Nucleus accumbens (tissue), 56 donors: ENCODE measurements around the gene KCNT1.

Experiments
- DNase-seq, 56 donors: peaks; one replicate each; lab custom pipeline; 2025; lab: John Stamatoyannopoulos, UW

Gene KCNT1

DNA sequence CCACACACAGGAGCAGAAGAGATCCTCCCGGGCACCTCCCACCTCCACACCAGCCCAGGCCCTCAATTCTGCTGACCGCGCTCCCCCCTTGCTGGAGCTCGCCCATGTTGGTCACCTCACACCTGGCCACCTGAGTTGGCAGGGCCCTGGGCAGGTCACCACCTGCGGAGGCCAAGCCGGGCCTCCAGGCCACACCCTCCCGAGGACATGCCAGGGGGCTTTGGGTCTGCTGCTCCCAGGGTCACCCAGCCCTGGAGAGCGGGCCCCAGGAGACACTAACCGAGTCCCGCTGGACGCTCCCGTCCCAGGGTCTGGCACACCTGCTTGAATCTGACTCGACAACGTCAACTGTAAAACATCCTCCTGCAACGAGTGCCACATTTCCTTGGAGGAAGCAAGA, 4.8 kb upstream of the KCNT1 start:
- DNase-seq = no peak

DNA sequence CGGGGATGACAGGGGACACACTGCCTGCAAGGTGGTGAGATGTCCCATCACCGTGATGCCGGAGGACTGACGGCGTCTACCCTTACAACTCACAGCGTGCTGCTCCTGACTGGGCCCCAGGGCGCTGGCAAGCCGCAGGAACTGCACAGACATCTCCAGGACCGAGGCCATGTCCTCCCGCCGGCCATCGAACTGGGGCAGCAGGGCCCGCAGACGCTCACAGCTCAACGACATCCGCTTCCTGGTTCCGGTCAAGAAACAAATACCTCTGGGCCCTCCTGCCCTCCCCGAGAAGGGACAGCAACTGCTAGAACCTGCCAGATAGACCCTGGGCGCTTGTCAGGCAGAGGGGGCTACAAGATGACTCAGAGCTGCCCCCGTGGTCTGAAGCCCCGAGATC, 3.7 kb upstream of the KCNT1 start:
- no peak for DNase-seq

DNA sequence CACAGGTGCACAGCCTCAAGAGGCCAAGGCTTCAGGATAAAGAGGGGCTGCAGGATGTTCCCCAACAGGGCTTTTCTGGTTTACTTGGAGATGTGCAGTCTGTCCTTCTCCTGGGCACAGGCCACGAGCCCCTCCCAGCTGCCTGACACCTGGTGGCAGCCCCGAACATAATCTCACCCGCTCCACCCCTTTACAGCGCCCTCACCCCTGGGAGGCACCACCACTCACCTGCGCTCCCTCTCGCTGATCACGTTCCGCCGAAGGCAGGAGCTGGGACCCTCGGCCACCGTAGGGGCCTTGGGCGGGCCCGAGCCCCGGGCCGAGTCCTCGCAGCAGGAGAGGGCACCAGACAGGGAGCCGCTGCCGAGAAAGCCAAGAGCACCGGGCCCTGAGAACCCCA, 3.2 kb upstream of the KCNT1 start:
- DNase-seq = no peak

DNA sequence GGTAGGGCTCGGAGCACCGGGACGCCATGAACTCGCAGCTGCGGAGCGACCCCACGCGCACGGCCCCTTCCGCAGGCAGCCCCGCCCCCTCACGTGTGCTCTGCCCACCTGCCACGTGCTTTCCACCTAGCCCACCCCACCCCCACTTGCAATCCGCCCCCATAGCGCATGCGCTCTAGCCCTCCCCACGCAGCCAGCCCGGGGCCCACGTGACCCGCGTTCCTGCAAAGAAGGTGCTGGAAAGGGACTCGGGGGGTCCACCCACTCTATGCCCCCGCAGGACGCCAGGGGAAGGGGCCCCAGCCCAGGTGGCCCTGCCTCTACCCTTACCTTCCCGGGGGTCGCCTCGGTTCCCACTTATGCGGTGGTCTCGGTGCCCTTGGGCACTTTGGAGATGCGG, 2.5 kb upstream of the KCNT1 start, which contains the start of gene SOHLH1:
TSS of gene SOHLH1 (minus strand) at position 42 of the 400 bp plus-strand sequence. CDS start at position 28, 14 bp downstream.
- DNase-seq = no peak

DNA sequence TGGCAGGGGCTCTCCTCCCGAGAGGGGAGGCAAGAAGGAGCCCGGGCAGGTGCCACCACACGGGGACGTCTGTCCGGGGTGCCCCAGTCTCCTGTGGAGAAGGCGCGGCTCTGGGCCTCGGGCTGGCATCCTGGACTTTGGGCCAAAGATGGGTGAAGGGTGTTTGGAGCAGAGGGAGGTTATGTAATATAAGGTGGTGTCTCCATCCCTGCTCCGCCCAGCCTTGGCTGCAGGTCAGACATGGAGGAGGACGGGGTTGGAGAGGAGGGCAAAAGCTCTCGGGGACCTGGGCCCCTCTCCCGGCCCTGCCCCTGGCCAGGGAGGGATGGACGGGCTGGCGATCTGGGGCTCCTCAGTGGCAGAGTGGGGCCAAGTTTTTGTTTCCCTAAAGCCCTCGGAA, 1.5 kb upstream of the KCNT1 start:
- DNase-seq = no peak

DNA sequence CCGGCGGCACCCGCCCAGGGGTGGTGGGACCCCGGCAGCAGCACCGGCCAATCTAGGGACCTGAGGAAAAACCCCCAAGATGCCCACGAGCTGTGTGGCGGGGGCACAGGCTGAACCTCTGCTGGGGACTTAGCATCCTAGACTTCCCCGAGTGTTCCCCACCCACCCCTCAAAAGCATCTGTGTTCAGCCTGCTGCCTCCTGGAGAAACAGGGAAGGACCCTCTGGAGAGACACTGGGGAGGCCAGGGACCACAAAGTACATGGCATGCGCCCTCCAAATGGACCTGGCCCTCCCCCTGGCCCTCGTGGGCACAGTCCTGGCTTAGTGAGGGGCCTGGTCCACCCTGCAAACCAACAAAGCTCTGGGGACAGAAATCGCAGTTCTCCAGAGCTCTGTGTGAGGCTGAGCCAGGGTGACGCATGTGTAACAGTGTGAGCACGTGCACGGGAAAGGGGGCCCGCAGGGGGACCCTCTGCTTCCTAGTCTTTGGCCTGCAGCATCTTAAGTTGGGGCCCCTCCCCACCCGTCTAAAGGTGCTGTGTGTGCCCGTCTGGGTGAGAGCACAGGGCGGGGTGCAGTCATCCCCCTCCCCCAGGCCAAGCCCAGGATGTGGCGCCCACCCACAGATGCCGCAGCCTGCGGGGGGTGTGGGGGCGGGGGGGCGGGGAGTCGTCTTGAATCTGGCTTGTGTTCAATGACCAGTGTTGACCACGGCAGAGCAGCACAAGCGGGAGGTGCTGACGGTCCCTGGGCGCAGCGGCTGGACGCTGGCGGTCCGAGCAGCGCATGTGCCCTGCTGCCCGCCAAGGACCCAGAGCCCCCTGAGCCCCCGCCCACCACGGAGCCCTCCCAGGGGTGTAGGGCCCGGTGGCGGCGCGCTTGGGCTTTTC, 672 bp upstream of the KCNT1 start:
- peak in 1 of 56 donors; percentile 72 for DNase-seq

DNA sequence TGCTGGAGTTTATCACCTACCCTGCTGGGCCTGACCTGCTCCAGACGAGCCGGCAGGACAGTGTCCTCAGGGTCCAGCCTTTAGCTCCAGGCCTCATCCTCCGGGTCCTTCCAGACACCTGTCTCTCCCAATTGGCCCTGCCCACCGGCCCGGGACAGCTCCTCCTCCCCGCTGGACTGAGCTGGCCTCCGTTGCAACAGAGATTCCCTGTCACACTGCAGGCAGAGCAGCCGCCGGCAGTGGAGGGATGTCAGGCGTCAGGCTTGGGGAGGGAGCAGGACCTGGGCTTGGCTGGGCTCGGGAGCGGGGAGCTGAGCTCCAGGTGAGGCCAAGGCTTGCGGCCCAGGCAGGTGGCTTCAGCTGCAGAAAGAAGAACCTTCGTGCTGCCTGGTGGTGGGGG, 1.7 kb downstream of the KCNT1 start:
- DNase-seq = no peak

DNA sequence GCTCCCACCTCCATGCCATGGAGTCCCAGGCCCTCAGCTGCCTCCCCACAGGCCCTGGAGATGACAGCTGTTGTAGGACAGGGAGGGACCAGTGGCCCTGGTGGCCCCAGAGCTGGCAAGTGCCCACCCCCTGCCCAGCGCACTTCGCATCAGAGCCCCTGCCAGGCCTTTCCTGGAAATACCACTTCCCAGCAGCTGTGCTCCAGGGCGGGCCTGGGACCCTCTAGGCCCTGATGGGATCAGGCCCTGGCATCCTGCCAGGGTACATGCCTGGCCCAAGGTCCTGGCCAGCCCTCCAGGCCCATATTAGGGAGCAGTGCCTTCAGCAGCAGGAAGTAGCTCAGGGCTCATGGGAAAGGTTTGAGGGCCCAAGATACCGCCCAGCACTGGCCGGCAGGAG, 2.5 kb downstream of the KCNT1 start:
- no peak for DNase-seq

DNA sequence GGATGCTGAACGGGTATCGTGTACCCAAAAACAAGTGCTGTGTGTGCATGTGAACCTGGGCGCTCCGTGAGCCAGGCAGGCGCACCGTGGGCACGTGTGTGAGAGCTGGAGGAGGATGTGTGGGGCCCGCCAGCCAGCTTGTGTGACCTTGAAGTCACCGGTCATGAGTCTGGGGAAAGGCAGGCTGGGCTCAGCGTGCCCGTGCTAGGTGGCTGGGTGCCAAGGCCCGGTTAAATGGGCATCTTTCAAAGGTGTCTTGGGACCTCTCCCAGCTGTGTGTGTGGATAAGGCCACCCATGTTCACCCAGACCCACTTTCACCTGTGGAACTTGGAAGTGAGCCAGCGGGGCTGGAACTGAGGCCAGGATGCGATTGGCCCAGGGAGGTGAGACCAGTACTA, 3.4 kb downstream of the KCNT1 start:
- no peak for DNase-seq

DNA sequence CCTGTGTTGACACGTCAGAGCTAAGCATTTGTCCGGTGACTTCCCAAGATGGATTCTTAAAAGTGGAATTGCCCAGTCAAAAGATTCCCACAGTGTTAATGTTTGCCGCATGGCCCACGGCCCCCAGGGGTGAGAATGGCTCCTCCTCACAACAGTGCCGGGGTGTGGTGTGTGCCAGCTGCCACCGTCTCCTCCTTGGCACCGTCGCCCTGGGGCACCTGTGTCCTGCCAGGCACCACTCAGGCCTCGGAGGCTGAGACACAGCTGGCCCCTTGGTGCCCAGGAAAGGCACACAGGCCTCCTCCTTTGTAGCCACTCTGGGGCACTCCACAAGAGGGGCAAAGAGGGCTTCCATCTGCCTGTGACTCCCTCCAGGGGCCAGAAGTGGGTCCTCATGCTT, 4.3 kb downstream of the KCNT1 start:
- no peak for DNase-seq

DNA sequence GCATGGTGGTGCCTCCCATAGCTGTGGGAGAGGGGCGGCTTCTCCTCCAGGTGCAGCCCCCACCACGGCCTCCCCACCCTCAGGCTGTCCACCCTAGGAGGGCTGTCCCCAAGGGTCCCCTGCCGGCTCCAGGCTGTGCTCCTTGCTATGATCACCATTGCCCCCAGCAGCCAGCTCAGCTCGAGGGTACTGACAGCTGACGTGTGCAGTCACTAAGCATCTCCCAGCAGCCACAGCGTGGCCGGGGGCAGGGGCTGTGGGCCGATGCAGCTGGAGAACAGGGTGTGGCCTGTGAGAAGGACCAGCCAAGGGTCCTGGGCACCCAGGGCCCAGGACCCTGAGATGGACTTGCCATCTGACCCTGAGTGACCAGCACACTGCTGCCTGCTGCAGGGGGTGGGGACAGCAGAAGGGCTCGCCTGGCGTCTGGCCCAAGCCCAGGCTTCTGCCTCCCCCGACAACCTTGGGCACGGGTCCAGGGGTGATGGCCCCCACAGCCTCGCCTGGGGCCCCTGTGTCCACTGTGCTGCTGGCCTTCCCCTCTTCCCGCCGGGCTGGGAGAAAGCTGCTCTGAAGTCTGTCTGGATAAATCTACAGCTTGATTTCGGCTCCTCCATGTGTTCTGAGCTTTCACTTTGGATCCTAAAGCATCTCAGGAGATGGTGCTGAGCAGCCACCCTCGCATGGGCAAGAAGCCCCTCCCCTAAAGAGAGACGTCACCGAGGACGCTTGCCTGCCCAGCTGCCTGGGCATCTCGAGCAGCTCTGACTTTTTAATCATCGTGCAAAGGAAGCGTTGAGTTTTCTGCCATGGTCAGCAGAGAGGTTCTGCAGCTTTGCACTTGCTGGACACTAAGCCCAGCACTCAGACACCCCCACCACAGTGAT, 5.5 kb downstream of the KCNT1 start:
- peak in 1 of 56 donors; percentile 4 for DNase-seq

DNA sequence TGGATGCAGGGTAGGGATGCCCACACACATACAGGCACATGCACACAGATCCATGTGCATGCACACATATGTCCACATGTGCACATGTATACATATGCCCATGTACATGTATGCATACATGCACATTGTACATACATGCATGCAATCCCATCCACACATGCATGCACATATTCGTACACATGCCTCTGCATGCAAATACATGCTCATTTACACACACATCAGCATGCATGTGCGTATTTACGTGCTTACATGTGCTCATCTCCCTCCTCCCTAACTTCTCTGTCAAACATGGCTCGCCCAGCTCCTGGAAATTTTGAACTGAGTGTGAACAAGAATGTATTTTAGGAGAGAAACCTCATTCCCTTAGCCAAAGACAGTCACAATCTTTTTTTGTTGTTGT, 6.2 kb downstream of the KCNT1 start:
- DNase-seq = no peak

DNA sequence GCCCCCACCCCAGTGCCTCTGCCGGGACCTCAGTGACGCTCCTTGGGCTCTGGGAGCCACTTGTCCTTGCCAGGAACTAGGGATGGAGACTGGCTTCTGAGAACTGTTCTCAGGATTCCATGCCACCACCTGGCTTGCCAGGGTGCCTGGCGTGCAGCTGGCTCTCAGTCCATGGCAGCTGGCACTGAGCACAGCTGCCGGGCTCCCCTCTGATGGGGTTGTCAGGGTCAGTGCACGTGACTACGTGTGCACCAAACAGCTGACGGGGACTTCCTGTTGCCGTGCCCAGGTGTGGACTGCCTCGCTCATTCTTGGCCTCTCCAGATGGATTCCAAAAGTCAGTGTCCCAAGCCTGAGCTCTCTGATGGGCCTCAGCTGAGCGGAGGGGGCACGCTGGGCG, 9.4 kb downstream of the KCNT1 start:
- no peak for DNase-seq

DNA sequence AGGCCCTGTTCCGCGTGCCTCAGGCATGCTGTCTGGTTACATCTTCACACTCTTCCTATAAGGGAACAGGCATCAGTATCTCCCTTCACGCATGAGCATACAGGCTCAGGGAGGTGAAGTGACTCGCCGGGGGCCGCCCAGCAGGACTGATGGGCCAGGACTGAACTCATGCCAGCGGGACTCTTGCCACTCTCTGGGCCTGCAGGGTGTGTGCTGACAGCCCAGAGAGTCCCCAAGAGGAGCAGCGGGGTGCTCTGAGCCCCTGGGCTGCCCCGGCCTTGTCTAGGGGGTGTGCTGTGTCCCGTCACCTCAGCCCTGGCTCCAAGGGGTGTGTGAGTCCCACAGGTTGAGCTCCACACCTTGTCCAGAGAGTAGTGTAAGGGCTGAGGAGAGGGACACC, 9.9 kb downstream of the KCNT1 start:
- DNase-seq = no peak

DNA sequence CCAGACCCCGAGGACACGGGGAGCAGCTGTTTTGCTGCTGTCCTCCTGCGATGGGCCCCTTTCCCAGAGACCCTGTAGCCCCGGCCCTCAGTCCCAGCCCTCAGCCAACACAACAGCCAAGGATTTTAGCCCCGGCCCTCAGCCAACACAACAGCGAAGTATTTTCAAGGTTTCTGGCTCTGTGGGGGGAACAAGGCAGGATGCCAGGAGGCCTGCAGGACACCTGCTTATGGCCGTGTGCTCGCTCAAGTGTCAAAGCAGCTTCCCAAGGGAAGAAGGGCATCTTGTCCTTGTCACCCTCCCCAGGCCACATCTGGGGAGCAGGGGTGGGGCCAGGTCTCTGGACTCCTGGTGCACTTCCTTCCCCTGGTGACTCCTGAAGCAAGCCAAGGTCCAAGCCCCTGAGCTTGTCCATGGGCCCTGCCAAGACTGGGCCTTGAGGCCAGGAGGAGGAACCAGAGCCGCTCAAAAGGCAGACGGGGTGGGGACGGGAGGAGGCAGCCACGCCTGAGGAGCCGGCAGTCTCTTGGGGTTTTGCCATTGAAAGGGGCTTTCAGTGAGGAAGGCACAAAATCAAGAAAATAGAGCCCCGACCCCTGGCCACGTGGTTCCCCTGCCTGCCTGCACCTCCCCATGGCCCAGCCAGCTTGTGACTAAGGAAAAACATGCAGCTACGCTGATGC, 10.8 kb downstream of the KCNT1 start:
- no peak for DNase-seq

DNA sequence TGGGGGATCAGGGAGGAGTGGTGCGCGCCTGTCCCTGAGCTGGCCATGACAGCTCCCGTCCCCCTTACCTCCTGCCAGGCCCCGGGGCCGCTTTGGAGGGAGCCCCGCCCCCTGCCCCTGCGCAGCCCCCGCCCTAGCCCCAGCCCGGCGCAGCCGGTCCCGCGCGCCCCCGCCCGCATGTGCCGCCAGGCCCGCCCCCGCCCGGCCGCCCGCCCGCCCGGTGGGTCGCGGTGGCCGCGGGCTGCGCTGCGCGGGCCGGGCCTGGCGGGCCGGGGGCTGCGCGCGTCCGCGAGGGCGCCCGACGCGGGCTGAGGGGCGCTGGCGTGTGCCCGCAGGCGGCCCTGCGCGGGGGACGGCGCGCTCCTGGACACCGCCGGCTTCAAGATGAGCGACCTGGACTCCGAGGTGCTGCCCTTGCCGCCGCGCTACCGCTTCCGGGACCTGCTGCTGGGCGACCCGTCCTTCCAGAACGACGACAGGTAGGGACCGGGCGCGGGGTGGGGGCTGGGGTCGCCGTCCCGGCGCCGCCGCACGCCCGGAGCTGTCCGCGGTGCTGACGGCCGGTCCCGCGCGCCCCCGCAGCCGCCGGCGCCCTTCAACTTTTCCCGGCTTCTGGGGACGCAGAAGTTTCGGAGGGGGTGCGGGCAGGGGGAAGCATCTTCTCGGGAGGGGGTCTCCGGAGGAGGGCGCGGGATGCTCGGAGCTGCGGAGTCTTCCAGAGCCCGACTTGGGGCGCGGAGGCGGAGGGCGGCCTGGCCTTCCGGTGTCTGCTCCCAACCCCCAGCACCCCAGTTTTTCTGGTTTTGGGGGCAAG, 12.5 kb downstream of the KCNT1 start:
- no peak for DNase-seq

DNA sequence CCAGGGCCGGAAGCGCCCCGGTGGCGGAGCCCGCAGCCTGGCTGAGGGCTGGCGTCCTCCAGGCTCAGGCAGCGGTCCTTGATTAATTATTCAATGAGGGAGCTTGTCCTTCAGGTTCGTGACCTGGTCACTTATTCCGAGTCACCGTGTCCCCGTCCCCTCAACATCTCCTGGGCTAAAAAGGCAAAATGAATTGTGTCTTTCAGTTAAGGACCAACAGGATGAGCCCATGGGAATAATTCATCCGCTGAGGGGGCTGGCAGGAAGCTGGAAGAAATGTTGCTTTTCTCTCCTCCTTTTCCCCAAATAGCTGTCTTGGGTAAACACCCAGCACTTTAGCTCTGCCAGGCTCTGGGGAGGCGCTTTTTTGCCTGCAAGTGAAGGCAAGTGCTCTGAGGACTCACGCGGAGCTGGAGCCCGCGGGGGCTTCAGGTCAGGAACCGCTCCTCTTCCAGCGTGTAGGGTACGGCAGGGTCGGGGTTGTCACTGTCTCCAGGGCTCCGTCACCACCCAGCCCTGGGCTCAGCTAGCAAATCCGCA, 13.1 kb downstream of the KCNT1 start:
- DNase-seq = no peak

DNA sequence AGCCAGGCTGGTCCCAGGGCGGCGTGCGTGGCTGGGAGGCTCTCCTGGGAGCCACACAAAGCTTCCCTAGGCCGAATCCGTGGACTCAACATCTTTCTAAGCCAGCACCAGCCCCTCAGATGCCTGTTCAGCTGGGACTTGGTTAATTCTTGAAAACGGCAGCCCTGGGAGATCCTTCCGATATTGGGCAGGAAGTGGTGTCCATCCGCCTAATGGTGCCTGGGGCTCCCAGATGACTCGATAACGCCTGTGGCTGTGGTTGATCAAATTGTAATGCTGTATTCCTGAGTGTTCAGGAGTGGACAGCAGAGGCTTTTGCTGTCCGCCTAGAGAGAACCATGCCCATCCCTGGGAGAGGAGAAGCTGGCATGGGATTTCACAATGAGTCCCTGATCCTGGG, 14.1 kb downstream of the KCNT1 start:
- no peak for DNase-seq

DNA sequence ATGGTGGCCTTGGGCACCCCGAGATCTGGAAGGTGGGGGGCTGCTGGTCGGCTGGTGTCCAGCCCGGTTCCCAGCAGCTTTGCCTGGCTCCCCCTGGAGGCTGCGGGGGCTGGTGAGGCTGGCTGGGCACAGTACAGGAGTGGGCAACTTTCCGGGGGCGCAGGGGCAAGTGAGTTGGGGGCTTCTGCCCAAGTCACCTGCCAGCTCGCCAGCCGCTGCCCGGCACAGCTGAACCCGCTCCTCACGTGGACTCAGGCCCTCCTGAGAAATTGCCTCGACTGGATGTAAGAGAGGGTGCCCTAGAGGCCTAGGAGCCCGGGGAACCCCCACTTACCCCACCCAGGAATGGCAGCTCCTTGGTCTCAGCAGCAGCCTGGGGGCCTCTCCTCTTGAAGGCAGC, 15.4 kb downstream of the KCNT1 start:
- DNase-seq = no peak

DNA sequence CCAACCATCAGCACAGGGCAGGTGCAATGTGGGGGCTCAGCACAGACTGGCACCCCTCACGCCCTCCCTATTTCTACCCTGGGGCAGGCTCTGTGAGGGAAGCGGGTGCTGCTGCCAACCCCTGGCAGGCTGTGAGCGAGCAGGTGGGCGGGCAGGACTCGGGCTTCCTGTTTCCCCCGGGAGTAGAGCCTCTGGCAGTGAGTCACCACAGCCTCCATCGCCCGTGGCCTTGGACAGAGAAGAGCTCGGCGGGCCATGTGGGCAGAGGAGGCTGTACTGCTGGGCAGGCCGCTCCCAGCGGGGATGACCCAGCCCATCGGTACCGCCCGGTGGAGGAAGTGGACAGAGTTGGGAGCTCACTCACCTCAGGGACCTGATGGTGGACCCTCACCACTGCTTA, 16.6 kb downstream of the KCNT1 start:
- peak in 4 of 56 donors; percentile 4 to 37 (median 11) for DNase-seq
